NCI-H128 (cell line): ENCODE results near the gene SNX25.

Experiments
- DNase-seq: peaks from one replicate; lab custom pipeline; 2025; ENCODE audit not compliant: unreplicated experiment; lab: John Stamatoyannopoulos, UW

SNX25 gene

GRCh38 chr4:185404031-185404430 lies 194.6 kb downstream of the SNX25 start:
- DNase-seq, result no peak

- no peak for DNase-seq
Observed at GRCh38 chr4:185405296-185405999, 196.1 kb downstream of the SNX25 start.

GRCh38 chr4:185408432-185408831 lies 199.0 kb downstream of the SNX25 start:
- DNase-seq, result no peak

GRCh38 chr4:185411849-185412248 lies 202.5 kb downstream of the SNX25 start:
- DNase-seq, result no peak

- no peak for DNase-seq
Observed at GRCh38 chr4:185412412-185412811, 203.0 kb downstream of the SNX25 start.
